CD8-positive, alpha-beta memory T cell (primary cell): ENCODE data around the gene GRK3. TPM values are rescaled to one million over a fixed set of nuclear protein-coding genes. Genes with fewer than 3 reads are reported as not detected.

ENCODE experiments used
- CTCF ChIA-PET: fragments of 350-600 bp; sonication (Branson Sonifier 250); formaldehyde crosslinking; loops from one replicate; lab custom pipeline; 2021; ENCODE audit warnings: antibody characterized with exemption; lab: Charles Lee
- POLR2A ChIA-PET: fragments of 350-600 bp; sonication (Branson Sonifier 250); formaldehyde crosslinking; loops from one replicate; lab custom pipeline; 2021; ENCODE audit warnings: antibody characterized with exemption; lab: Charles Lee
- DNase-seq, 5 donors: peaks; one replicate each; pipeline versions ENCODE4 v3.0.0 to v3.0.0-alpha.2; 2020 to 2022; ENCODE audit warnings: mixed read lengths in 1 of 5
- H3K27ac ChIP-seq: one replicate; pipeline ENCODE4 v1.7.0; 2013; ENCODE audit warnings: low read depth, mild to moderate bottlenecking, low read length, moderate library complexity
- H3K27me3 ChIP-seq: 2 replicates; pipeline ENCODE4 v1.7.0; 2013; ENCODE audit warnings: low read length, mild to moderate bottlenecking; ENCODE audit not compliant: insufficient read depth, poor library complexity, severe bottlenecking
- H3K36me3 ChIP-seq: 2 replicates; pipeline ENCODE4 v1.7.0; 2013; ENCODE audit warnings: mild to moderate bottlenecking, low read length, moderate library complexity; ENCODE audit not compliant: insufficient read depth
- H3K4me1 ChIP-seq: 2 replicates; pipeline ENCODE4 v1.7.0; 2013; ENCODE audit warnings: mild to moderate bottlenecking, low read length, moderate library complexity; ENCODE audit not compliant: insufficient read depth
- H3K4me3 ChIP-seq: 2 replicates; pipeline ENCODE4 v1.7.0; 2013; ENCODE audit warnings: mild to moderate bottlenecking, low read length
- H3K9me3 ChIP-seq: 2 replicates; pipeline ENCODE4 v1.7.0; 2013; ENCODE audit warnings: mild to moderate bottlenecking, low read length
- H3K27ac Mint-ChIP-seq, 8 donors: one replicate each; pipeline ENCODE4 v1.8.0; 2020 to 2021; ENCODE audit warnings: mixed read lengths in 8 of 8, mild to moderate bottlenecking in 6 of 8, inconsistent platforms in 3 of 8, moderate library complexity in 3 of 8
- H3K27me3 Mint-ChIP-seq, 2 donors: one replicate each; pipeline ENCODE4 v1.8.0; 2020 to 2021; ENCODE audit warnings: mixed read lengths in 2 of 2, mild to moderate bottlenecking in 1 of 2, moderate library complexity in 1 of 2
- H3K36me3 Mint-ChIP-seq, 3 donors: one replicate each; pipeline ENCODE4 v1.8.0; 2020 to 2021; ENCODE audit warnings: mixed read lengths in 3 of 3, inconsistent platforms in 1 of 3, mild to moderate bottlenecking in 1 of 3
- H3K4me1 Mint-ChIP-seq, 3 donors: one replicate each; pipeline ENCODE4 v1.8.0; 2020 to 2021; ENCODE audit warnings: mixed read lengths in 3 of 3, inconsistent platforms in 1 of 3, mild to moderate bottlenecking in 1 of 3
- H3K4me3 Mint-ChIP-seq, 7 donors: one replicate each; pipeline ENCODE4 v1.8.0; 2020 to 2021; ENCODE audit warnings: mixed read lengths in 7 of 7, mild to moderate bottlenecking in 6 of 7, moderate library complexity in 4 of 7, inconsistent platforms in 2 of 7
- H3K9me3 Mint-ChIP-seq, 5 donors: one replicate each; pipeline ENCODE4 v1.8.0; 2020 to 2022; ENCODE audit warnings: mixed read lengths in 5 of 5, mild to moderate bottlenecking in 3 of 5, moderate library complexity in 2 of 5, inconsistent platforms in 1 of 5
- polyA plus RNA-seq: library from polyadenylated mRNA; unstranded; fragments of 300-500 nt; fragmentation: Illumina TruSeq; gene quantifications from one replicate; pipeline ENCODE4 v1.2.3, GENCODE V29; 2021
- total RNA-seq, 2 experiments: library from RNA; stranded (reverse); gene quantifications; one replicate each; pipeline ENCODE4 v1.2.3, GENCODE V29; 2021

The GRK3 gene
- total and polyA plus RNA-seq, 3 experiments from 2014 or later, result 0.26 to 9.4 (median 8.3) TPM

DNA sequence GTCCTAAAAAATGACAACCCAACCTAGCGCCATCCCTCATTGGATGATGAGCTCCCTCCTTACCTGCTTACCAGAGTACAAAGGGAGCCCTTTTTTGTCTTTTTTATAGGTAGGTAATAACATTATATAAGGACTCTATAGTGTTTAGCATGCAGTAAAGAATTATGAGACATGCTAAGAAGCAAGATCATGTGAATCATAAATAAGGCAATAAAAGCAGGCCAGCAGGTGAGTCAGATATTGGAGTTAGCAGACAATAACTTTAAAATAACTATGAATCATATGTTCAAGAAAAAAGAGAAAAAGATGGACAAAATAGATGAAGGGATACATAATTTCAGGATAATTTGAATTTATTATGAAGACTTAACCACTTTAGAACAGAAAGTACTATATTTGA is 81.5 kb downstream of the GRK3 start:
- Mint-ChIP-seq H3K36me3 (peaks cover 0 to 16% (median 9%) of the 10 kb centered on the region in 3 donors), H3K9me3 (peaks cover 0 to 6% (median 0%) of the 10 kb centered on the region in 5 donors), H3K27ac (no peak overlapping the region), H3K4me1 (no peaks in the 10 kb centered on the region), H3K4me3 (no peak overlapping the region), H3K27me3 (peaks cover 0 to 5% of the 10 kb centered on the region in 2 donors)
- no peak overlapping the region for H3K27ac ChIP-seq
- ChIA-PET POLR2A (no interaction called here), CTCF (no interaction called here)
- no peaks in the 10 kb centered on the region for H3K27me3 ChIP-seq
- DNase-seq, result no peak
- no peaks in the 10 kb centered on the region for H3K36me3 ChIP-seq
- no peaks in the 10 kb centered on the region for H3K4me1 ChIP-seq
- no peak overlapping the region for H3K4me3 ChIP-seq
- no peaks in the 10 kb centered on the region for H3K9me3 ChIP-seq

DNA sequence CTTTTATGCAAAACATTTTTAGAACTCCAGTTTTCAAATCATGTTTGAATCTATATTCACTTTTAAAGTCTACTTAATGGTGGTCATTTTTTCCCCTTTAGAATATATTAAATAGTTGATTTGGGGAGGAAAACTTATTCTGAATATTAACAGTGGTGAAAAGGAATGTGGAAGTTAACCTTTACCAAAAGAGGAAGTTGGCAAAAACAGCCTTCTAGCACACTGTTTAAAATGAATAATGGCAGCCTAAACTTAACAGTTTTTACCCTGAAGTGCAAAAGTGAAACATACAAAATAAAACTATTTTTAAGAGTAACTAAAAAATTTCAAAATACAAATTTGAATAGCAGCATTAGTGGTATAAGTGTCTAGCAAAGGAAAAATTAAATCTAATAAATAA is 86.4 kb downstream of the GRK3 start:
- DNase-seq, result no peak
- Histone ChIP-seq H3K27me3 (no peaks in the 10 kb centered on the region), H3K4me1 (no peaks in the 10 kb centered on the region), H3K27ac (no peak overlapping the region), H3K36me3 (no peaks in the 10 kb centered on the region), H3K4me3 (no peak overlapping the region), H3K9me3 (no peaks in the 10 kb centered on the region)
- ChIA-PET POLR2A (no interaction called here), CTCF (no interaction called here)
- Mint-ChIP-seq H3K36me3 (peaks cover 0 to 4% (median 0%) of the 10 kb centered on the region in 3 donors), H3K4me1 (no peaks in the 10 kb centered on the region), H3K27me3 (no peaks in the 10 kb centered on the region), H3K9me3 (no peaks in the 10 kb centered on the region), H3K4me3 (no peak overlapping the region), H3K27ac (no peak overlapping the region)

DNA sequence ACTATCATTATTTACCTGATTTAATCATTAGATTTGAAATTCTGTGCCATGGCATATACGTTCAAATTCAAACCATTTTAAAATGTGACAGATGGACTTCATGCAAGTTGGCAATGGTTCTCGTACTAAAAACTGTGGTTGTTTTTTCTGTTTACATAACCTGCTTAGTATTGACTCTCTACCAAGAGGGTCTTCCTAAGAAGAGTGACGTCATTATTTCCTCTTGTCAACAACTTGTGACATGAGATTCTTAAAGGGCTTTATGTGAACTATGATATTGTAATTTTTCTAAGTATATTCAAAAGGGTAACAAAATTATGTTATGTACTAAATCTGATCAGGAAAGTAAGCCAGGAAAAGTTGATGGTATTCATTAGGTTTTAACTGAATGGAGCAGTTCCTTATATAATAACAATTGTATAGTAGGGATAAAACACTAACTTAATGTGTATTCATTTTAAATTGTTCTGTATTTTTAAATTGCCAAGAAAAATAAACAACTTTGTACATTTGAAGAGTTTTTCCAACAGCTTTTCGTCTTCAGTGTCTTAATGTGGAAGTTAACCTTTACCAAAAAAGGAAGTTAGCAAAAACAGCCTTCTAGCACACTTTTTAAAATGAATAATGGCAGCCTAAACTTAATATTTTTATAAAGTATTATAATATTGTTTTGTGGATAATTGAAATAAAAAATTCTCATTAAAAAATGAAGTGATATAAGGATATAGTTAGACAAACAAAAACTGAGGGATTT is 87.0 kb downstream of the GRK3 start:
- H3K9me3 Mint-ChIP-seq, result no peaks in the 10 kb centered on the region
- H3K27me3 Mint-ChIP-seq, result no peaks in the 10 kb centered on the region
- H3K27me3 ChIP-seq, result no peaks in the 10 kb centered on the region
- no peak for DNase-seq
- H3K4me1 ChIP-seq, result no peaks in the 10 kb centered on the region
- H3K4me1 Mint-ChIP-seq, result no peaks in the 10 kb centered on the region
- POLR2A ChIA-PET, result no interaction called here
- no peak overlapping the region for H3K4me3 ChIP-seq
- CTCF ChIA-PET, result no interaction called here
- peaks cover 0 to 4% (median 0%) of the 10 kb centered on the region in 3 donors for H3K36me3 Mint-ChIP-seq
- no peaks in the 10 kb centered on the region for H3K9me3 ChIP-seq
- H3K4me3 Mint-ChIP-seq, result no peak overlapping the region
- no peak overlapping the region for H3K27ac ChIP-seq
- H3K27ac Mint-ChIP-seq, result no peak overlapping the region
- H3K36me3 ChIP-seq, result no peaks in the 10 kb centered on the region

DNA sequence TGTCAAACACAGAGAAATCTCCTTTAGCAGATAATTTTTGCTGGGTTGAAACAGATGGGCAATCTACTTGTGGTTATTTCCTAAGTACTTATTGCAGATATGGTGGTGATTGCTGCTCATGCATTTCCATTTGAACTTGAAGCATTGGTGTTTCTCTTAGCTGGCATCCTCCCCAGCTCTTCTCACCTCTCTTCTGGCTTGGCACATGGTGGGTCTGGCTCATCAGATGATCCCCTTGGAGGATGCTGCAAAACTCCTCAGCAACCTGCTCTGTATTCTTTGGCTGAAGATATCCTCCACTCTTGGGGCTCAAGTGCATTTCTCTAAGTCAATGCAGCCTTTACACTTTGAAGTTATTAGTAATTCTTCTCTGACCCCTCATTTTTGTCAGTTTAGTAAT is 90.2 kb downstream of the GRK3 start:
- Mint-ChIP-seq H3K36me3 (peaks cover 0 to 3% (median 0%) of the 10 kb centered on the region in 3 donors), H3K4me3 (no peak overlapping the region), H3K27me3 (no peaks in the 10 kb centered on the region), H3K4me1 (no peaks in the 10 kb centered on the region), H3K9me3 (no peaks in the 10 kb centered on the region), H3K27ac (no peak overlapping the region)
- no peaks in the 10 kb centered on the region for H3K36me3 ChIP-seq
- H3K4me1 ChIP-seq, result no peaks in the 10 kb centered on the region
- DNase-seq, result no peak
- H3K4me3 ChIP-seq, result no peak overlapping the region
- H3K27me3 ChIP-seq, result no peaks in the 10 kb centered on the region
- CTCF ChIA-PET, result no interaction called here
- no peak overlapping the region for H3K27ac ChIP-seq
- POLR2A ChIA-PET, result no interaction called here
- H3K9me3 ChIP-seq, result no peaks in the 10 kb centered on the region

DNA sequence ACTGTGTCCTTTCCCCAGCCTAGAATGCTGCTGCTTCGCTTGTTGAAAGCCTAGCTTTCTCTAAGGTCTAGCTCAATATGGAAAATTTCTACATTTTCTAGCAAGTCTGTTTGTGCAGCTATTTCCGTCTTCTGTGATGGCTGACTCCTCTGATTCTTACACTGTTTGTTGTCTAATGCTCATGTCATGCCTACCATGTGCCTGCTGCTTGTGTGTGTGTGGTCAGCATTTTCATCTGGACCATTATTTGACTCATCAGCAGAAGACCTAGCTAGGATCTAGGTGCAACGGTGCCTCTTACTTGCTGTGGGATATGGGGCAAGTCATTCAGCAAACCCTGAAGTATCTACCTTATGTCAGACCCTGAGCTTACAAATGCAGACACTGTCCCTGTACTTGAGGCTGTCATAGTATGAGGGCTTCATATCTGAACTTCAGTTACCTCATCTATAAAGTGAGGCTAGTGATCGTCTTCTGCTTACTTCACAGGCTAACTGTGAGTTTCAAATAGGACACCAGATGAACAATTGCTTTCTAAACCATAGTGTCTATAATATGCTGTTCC is 91.0 kb downstream of the GRK3 start:
- DNase-seq, result no peak
- Mint-ChIP-seq H3K27me3 (no peaks in the 10 kb centered on the region), H3K4me3 (no peak overlapping the region), H3K9me3 (no peaks in the 10 kb centered on the region), H3K27ac (no peak overlapping the region), H3K36me3 (peaks cover 0 to 3% (median 0%) of the 10 kb centered on the region in 3 donors), H3K4me1 (no peaks in the 10 kb centered on the region)
- H3K27me3 ChIP-seq, result no peaks in the 10 kb centered on the region
- no peaks in the 10 kb centered on the region for H3K4me1 ChIP-seq
- ChIA-PET CTCF (no interaction called here), POLR2A (no interaction called here)
- no peak overlapping the region for H3K4me3 ChIP-seq
- H3K9me3 ChIP-seq, result no peaks in the 10 kb centered on the region
- no peaks in the 10 kb centered on the region for H3K36me3 ChIP-seq
- no peak overlapping the region for H3K27ac ChIP-seq

DNA sequence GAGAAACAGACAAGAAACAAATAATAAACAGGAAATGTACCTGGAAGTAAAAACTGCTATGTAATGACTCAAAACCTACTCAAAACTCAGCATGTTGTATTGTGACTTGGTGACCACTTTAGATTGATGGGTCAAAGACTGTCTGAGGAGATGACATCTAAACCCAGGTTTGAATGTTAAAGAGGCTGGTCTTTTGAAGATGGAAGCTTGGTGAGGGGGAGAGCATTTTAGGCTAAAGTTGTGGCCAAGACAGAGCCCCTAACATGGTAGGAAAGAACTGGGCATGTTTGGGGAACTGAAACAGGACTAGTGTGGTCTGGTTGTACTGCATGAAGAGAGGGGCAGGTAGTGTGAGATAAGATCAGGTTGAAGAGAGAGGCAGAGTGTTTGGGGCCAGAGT is 92.2 kb downstream of the GRK3 start:
- DNase-seq, result no peak
- Mint-ChIP-seq H3K9me3 (no peaks in the 10 kb centered on the region), H3K27ac (no peak overlapping the region), H3K36me3 (peaks cover 0 to 3% (median 0%) of the 10 kb centered on the region in 3 donors), H3K4me3 (no peak overlapping the region), H3K27me3 (peaks cover 0 to 4% of the 10 kb centered on the region in 2 donors), H3K4me1 (no peaks in the 10 kb centered on the region)
- Histone ChIP-seq H3K4me3 (no peak overlapping the region), H3K9me3 (no peaks in the 10 kb centered on the region), H3K27me3 (no peaks in the 10 kb centered on the region), H3K27ac (no peak overlapping the region), H3K36me3 (no peaks in the 10 kb centered on the region), H3K4me1 (no peaks in the 10 kb centered on the region)
- CTCF ChIA-PET, result no interaction called here
- POLR2A ChIA-PET, result no interaction called here

DNA sequence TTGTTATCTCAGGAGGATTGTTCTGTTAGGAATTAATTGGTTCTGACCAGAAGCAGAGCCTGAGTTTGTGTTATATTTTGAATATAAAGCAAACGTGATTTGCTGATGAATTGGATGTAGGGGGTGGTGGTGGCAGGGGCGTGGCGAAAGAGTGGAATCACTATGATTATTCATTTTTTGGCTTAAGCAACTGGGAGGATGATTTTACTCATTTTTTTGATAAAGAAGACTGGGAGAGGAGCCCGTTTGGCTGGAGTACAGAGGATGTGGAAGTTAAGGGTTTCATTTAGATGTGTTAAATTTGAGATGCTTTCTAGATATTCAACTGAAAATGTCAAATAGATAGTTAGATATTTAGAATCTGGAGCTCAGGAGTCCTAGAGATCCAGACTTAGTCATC is 94.2 kb downstream of the GRK3 start:
- H3K36me3 Mint-ChIP-seq, result no peaks in the 10 kb centered on the region
- DNase-seq, result no peak
- Histone ChIP-seq H3K27me3 (no peaks in the 10 kb centered on the region), H3K4me1 (no peaks in the 10 kb centered on the region), H3K4me3 (no peak overlapping the region), H3K9me3 (no peaks in the 10 kb centered on the region), H3K36me3 (no peaks in the 10 kb centered on the region), H3K27ac (no peak overlapping the region)
- H3K4me3 Mint-ChIP-seq, result no peak overlapping the region
- no peaks in the 10 kb centered on the region for H3K9me3 Mint-ChIP-seq
- ChIA-PET CTCF (no interaction called here), POLR2A (no interaction called here)
- peaks cover 0 to 6% of the 10 kb centered on the region in 2 donors for H3K27me3 Mint-ChIP-seq
- H3K27ac Mint-ChIP-seq, result no peak overlapping the region
- no peaks in the 10 kb centered on the region for H3K4me1 Mint-ChIP-seq

DNA sequence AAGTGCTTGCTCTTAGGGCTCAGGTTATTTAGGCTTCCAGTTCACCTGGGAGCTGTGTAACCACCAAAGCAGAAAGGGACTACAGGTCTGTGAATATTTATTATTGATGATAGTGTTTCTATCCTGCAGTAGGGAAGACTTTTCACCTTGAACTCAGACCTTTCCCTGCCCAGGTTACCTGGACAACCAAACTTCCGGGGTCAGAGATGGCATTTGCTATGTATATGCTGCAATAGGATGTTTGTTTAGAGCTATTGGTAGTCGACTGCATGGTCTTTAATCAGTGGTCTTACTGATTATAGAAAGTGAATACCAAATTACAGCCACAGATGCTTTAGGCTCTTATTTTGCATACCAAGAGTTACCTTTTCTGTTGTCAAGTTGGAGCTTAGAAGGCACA is 94.9 kb downstream of the GRK3 start:
- no peaks in the 10 kb centered on the region for H3K4me1 Mint-ChIP-seq
- no peaks in the 10 kb centered on the region for H3K4me1 ChIP-seq
- CTCF ChIA-PET, result no interaction called here
- H3K9me3 Mint-ChIP-seq, result no peaks in the 10 kb centered on the region
- no peaks in the 10 kb centered on the region for H3K27me3 ChIP-seq
- no peak overlapping the region for H3K27ac Mint-ChIP-seq
- no peak for DNase-seq
- no peak overlapping the region for H3K4me3 Mint-ChIP-seq
- H3K36me3 Mint-ChIP-seq, result no peaks in the 10 kb centered on the region
- no peak overlapping the region for H3K4me3 ChIP-seq
- POLR2A ChIA-PET, result no interaction called here
- H3K27me3 Mint-ChIP-seq, result peaks cover 0 to 6% of the 10 kb centered on the region in 2 donors
- no peaks in the 10 kb centered on the region for H3K36me3 ChIP-seq
- no peaks in the 10 kb centered on the region for H3K9me3 ChIP-seq
- no peak overlapping the region for H3K27ac ChIP-seq
